ENCODE data around the gene PGGHG. TPM values are rescaled to one million over a fixed set of nuclear protein-coding genes. Genes with fewer than 3 reads are reported as not detected.

Gene PGGHG
- total and polyA plus RNA-seq, 2 of the 13 experiments (the other 11 are each of a cell fraction or from before 2014, with no cell fraction given), result 5.9 to 14.8 TPM

- in situ Hi-C loops (cut with HindIII; ENCODE audit: extremely low pct_ligation_motif_present, low pct_unique_long_range_greater_than_20kb) (no loop called here), intact Hi-C loops (cut with micrococcal nuclease; ENCODE audit: unreplicated experiment) (no loop called here)
- ChIA-PET CTCF (ENCODE audit: low intra/inter-chr PET ratio, low total read pairs) (no interaction called here), POLR2A (interaction anchor here (0.6 to 6.1 kb wide), 3 partner anchors 12 to 125 kb away, joined by 3 to 85 read pairs (median 4); partner anchors contain the start of gene IFITM1)
- H3K4me2 ChIP-seq (ENCODE audit: low read depth, low read length), result peak overlapping the region; percentile 90; the same call in 1 of the 2 replicates
- H3K27me3 ChIP-seq (ENCODE audit: control insufficient read depth in 1 of 2, insufficient read depth in 2 of 2, low read length in 2 of 2), result no peaks in the 10 kb centered on the region
- no peak for DNase-seq (ENCODE audit: low spot score)
- H3K27ac ChIP-seq (ENCODE audit: extremely low read length, insufficient read depth, low read length), result peak overlapping the region; percentile 49
- no peak overlapping the region for H3K4me3 ChIP-seq (replicated peaks in 1 of 3; ENCODE audit: insufficient read depth in 1 of 3, low read depth in 2 of 3, low read length in 3 of 3)
- no peaks in the 10 kb centered on the region for H3K79me2 ChIP-seq (ENCODE audit: insufficient read depth, low read length)
- no peak overlapping the region for H2AFZ ChIP-seq (ENCODE audit: low read length)
- FAIRE-seq, result no peak
- ATAC-seq, result no peak; the same call in 2 of the 3 replicates
- H3K9me3 ChIP-seq (ENCODE audit: low read length), result no peaks in the 10 kb centered on the region
- H4K20me1 ChIP-seq (ENCODE audit: insufficient read depth, low read length), result no peaks in the 10 kb centered on the region
- BruUV-seq (replicated peaks), result no TSS peak
- peaks cover 67% of the 10 kb centered on the region for H3K4me1 ChIP-seq (ENCODE audit: insufficient read depth, low read length)
- H3K9ac ChIP-seq (ENCODE audit: insufficient read depth, low read depth, low read length), result peak overlapping the region; percentile 36; the same call in 1 of the 2 replicates
- H3K36me3 ChIP-seq (replicated peaks in 1 of 2; ENCODE audit: control insufficient read depth in 1 of 2, insufficient read depth in 2 of 2, low read length in 2 of 2), result no peaks in the 10 kb centered on the region
- whole genome bisulfite sequencing (ENCODE audit: low lambda C conversion rate), result 92% methylated on average over 29 of the region's 30 CpGs
- TF ChIP-seq HMGXB4 (CRISPR knock-in tag; IDR thresholded peaks at IDR 0.05; ENCODE audit: borderline replicate concordance in 1 of 2, low read depth in 1 of 2), result no peak
- no peak for TF ChIP-seq E2F1 (CRISPR knock-in tag; IDR thresholded peaks at IDR 0.05)
- no peak for TF ChIP-seq THAP7 (CRISPR knock-in tag; IDR thresholded peaks at IDR 0.05)
- no peak for TF ChIP-seq ZNF513 (CRISPR knock-in tag; conservative IDR thresholded peaks at IDR 0.05)
- TF ChIP-seq AGO2 (optimal IDR thresholded peaks at IDR 0.05; ENCODE audit: low read depth, low read length), result no peak
- TF ChIP-seq ZNF850 (CRISPR knock-in tag; conservative IDR thresholded peaks at IDR 0.05), result no peak
- TF ChIP-seq HNF1A (IDR thresholded peaks at IDR 0.05; ENCODE audit: low read depth), result no peak
- no peak for TF ChIP-seq HNF1A (CRISPR knock-in tag; IDR thresholded peaks at IDR 0.05; ENCODE audit: borderline replicate concordance)
- TF ChIP-seq GLMP (CRISPR knock-in tag; IDR thresholded peaks at IDR 0.05; ENCODE audit: borderline replicate concordance), result no peak
- TF ChIP-seq FOXC1 (CRISPR knock-in tag; IDR thresholded peaks at IDR 0.05; ENCODE audit: borderline replicate concordance), result no peak
- TF ChIP-seq HOXA5 (CRISPR knock-in tag; IDR thresholded peaks at IDR 0.05), result no peak
Measured at GRCh38 chr11:325796-326591, 37.1 kb downstream of the PGGHG start.
